Measurements from ENCODE around the gene CYB5D1.

DNA sequence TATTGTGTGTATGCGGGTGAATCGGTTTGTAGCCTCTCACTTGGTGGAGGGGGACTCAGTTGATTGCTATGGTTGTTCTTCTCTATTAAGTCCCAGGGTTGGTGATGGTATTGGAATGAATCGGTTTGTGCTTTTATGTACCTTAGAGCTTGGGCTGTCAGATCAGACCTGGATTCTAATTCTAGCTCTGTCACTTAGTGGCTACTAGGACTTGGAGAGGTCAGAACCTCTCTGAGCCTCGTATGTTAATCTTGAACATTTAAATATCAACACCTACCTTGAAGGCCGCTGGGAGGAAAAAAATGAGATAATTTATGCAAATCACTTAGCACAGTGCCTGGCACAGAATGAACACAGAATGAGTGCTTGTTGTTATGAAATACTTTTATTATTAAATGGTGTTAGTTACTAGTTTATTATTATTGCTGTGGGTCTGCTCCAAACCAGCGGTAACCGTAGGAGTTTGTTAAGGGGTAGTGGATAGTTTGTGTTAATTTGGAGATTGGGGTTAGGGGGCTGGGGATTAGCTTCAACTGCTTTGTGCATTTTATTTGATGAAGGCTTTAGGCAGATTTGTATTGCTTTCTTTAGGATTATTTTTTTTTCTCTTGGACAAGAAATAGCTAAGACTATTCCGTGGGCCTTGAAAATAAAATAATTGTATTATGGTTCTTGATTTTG is 20.3 kb upstream of the CYB5D1 start:
- TF ChIP-seq YY1 (IDR thresholded peaks at IDR 0.05; ENCODE audit: insufficient read depth, insufficient read length) (no peak), SUZ12 (IDR thresholded peaks at IDR 0.05; ENCODE audit: extremely low read depth, insufficient read depth, insufficient read length) (no peak), ZNF274 (IDR thresholded peaks at IDR 0.05; ENCODE audit: low read depth, low read length) (no peak)
